Measurements from ENCODE around the gene IRAK3. TPM values are rescaled to one million over a fixed set of nuclear protein-coding genes. Genes with fewer than 3 reads are reported as not detected.
"Not testable (repeated sequence)": the region's sequence is repeated elsewhere in the genome, so short reads cannot be mapped to it uniquely, and the experiment has no call there.

The IRAK3 gene
- total RNA-seq, 1 donor, result 21.4 TPM

- H3K4me3 ChIP-seq (ENCODE audit: low read depth, low read length), result peak within 1 kb of the TSS; percentile 85
- DNase-seq (ENCODE audit: low read depth), result peak; percentile 95
- peak; percentile 58 for TF ChIP-seq CTCF (IDR thresholded peaks at IDR 0.05; ENCODE audit: insufficient read depth, low read length)
Measured at GRCh38 chr12:66169221-66170170, 19.5 kb upstream of the IRAK3 start, which contains the start of gene TMBIM4. TSS of gene TMBIM4 (minus strand) at chr12:66169996. CDS start at chr12:66169951, 45 bp downstream.

- no peak overlapping the region for H3K4me3 ChIP-seq (ENCODE audit: low read depth, low read length)
- TF ChIP-seq CTCF (IDR thresholded peaks at IDR 0.05; ENCODE audit: insufficient read depth, low read length), result no peak
- DNase-seq (ENCODE audit: low read depth), result no peak
Measured at GRCh38 chr12:66170606-66171005, 18.4 kb upstream of the IRAK3 start.

GRCh38 chr12:66174391-66175325, 14.4 kb upstream of the IRAK3 start:
- not testable (repeated sequence) for H3K4me3 ChIP-seq (ENCODE audit: low read depth, low read length); DNase-seq (ENCODE audit: low read depth)

- no peak for TF ChIP-seq CTCF (IDR thresholded peaks at IDR 0.05; ENCODE audit: insufficient read depth, low read length)
Measured at GRCh38 chr12:66176105-66176900, 12.7 kb upstream of the IRAK3 start.

GRCh38 chr12:66182956-66183355, 6.1 kb upstream of the IRAK3 start:
- no peak overlapping the region for H3K4me3 ChIP-seq (ENCODE audit: low read depth, low read length)
- DNase-seq (ENCODE audit: low read depth), result peak; percentile 12
- TF ChIP-seq CTCF (IDR thresholded peaks at IDR 0.05; ENCODE audit: insufficient read depth, low read length), result no peak

More at GRCh38 chr12:66176105-66176900, 12.7 kb upstream of the IRAK3 start:
- no peak overlapping the region for H3K4me3 ChIP-seq (ENCODE audit: low read depth, low read length)
- DNase-seq (ENCODE audit: low read depth), result peak; percentile 72

- H3K4me3 ChIP-seq (ENCODE audit: low read depth, low read length), result not testable (repeated sequence)
Measured at GRCh38 chr12:66184822-66185221, 4.2 kb upstream of the IRAK3 start.

GRCh38 chr12:66187036-66187435, 2.0 kb upstream of the IRAK3 start:
- no peak overlapping the region for H3K4me3 ChIP-seq (ENCODE audit: low read depth, low read length)
- no peak for DNase-seq (ENCODE audit: low read depth)
- TF ChIP-seq CTCF (IDR thresholded peaks at IDR 0.05; ENCODE audit: insufficient read depth, low read length), result no peak

More at GRCh38 chr12:66184822-66185221, 4.2 kb upstream of the IRAK3 start:
- DNase-seq (ENCODE audit: low read depth), result not testable (repeated sequence)
